ENCODE measurements around the gene VGF. TPM values are rescaled to one million over a fixed set of nuclear protein-coding genes. Genes with fewer than 3 reads are reported as not detected.

VGF gene
- total and polyA plus RNA-seq, 2 donors (not counting 3 experiments of a cell fraction or from before 2014, with no cell fraction given) = 0.03 TPM; not detected in 1

- DNase-seq (ENCODE audit: low read depth, low spot score) (no peak), FAIRE-seq (no peak)
- Histone ChIP-seq H3K36me3 (ENCODE audit: control insufficient read depth in 2 of 2, extremely low read depth in 1 of 2, insufficient read depth in 2 of 2, low read length in 2 of 2) (no peaks in the 10 kb centered on the region), H4K20me1 (replicated peaks; ENCODE audit: control insufficient read depth, extremely low read depth, insufficient read depth, low read length) (no peaks in the 10 kb centered on the region), H3K9ac (replicated peaks; ENCODE audit: extremely low read depth, insufficient read depth, low read length) (no peak overlapping the region), H3K4me1 (ENCODE audit: control insufficient read depth, extremely low read depth, insufficient read depth, low read length) (no peaks in the 10 kb centered on the region), H3K4me2 (ENCODE audit: insufficient read depth, low read length) (no peak overlapping the region), H3K9me1 (replicated peaks; ENCODE audit: control insufficient read depth, extremely low read depth, insufficient read depth, low read length) (no peaks in the 10 kb centered on the region), H3K27me3 (ENCODE audit: control insufficient read depth in 2 of 2, insufficient read depth in 2 of 2, low read length in 2 of 2) (peaks cover 0 to 2% of the 10 kb centered on the region in 2 experiments), H3K79me2 (ENCODE audit: control insufficient read depth, insufficient read depth, low read length) (no peaks in the 10 kb centered on the region), H3K27ac (ENCODE audit: insufficient read depth, low read depth, low read length) (no peak overlapping the region), H3K4me3 (replicated peaks in 1 of 3; ENCODE audit: insufficient read depth in 1 of 3, low read depth in 1 of 3, low read length in 3 of 3) (no peak overlapping the region), H3K9me3 (replicated peaks; ENCODE audit: control insufficient read depth, insufficient read depth, low read length) (no peaks in the 10 kb centered on the region), H2AFZ (ENCODE audit: low read depth, low read length) (no peak overlapping the region)
- POLR2A ChIA-PET = interaction anchor here (0.7 kb wide), 1 partner anchor 109 kb away, joined by 5 read pairs; no protein-coding TSS in a partner anchor
- dilution Hi-C loops (cut with MboI; ENCODE audit: extremely low pct_ligation_motif_present, low sequenced_read_pairs) = no loop called here
- intact Hi-C loops (cut with micrococcal nuclease) = no loop called here
- CTCF ChIA-PET = interaction anchor here (1.2 kb wide), 1 partner anchor 48 kb away, joined by 3 read pairs; no protein-coding TSS in a partner anchor
- TF ChIP-seq MYC (IDR thresholded peaks at IDR 0.05; ENCODE audit: low read depth, low read length) = no peak
- no TSS peak for BruUV-seq (replicated peaks)
These were observed 20.8 kb upstream of the VGF start for GRCh38 chr7:101186194-101186593.

GRCh38 chr7:101185258-101185839 is 20.0 kb upstream of the VGF start:
- Histone ChIP-seq H3K9ac (replicated peaks; ENCODE audit: extremely low read depth, insufficient read depth, low read length) (no peak overlapping the region), H3K4me2 (ENCODE audit: insufficient read depth, low read length) (no peak overlapping the region), H3K4me3 (replicated peaks in 1 of 3; ENCODE audit: insufficient read depth in 1 of 3, low read depth in 1 of 3, low read length in 3 of 3) (no peak overlapping the region), H3K9me3 (replicated peaks; ENCODE audit: control insufficient read depth, insufficient read depth, low read length) (no peaks in the 10 kb centered on the region), H3K36me3 (ENCODE audit: control insufficient read depth in 2 of 2, extremely low read depth in 1 of 2, insufficient read depth in 2 of 2, low read length in 2 of 2) (no peaks in the 10 kb centered on the region), H3K27ac (ENCODE audit: insufficient read depth, low read depth, low read length) (no peak overlapping the region), H3K79me2 (ENCODE audit: control insufficient read depth, insufficient read depth, low read length) (no peaks in the 10 kb centered on the region), H3K9me1 (replicated peaks; ENCODE audit: control insufficient read depth, extremely low read depth, insufficient read depth, low read length) (no peaks in the 10 kb centered on the region), H4K20me1 (replicated peaks; ENCODE audit: control insufficient read depth, extremely low read depth, insufficient read depth, low read length) (no peaks in the 10 kb centered on the region), H3K27me3 (ENCODE audit: control insufficient read depth in 2 of 2, insufficient read depth in 2 of 2, low read length in 2 of 2) (peaks cover 6 to 10% of the 10 kb centered on the region in 2 experiments), H2AFZ (ENCODE audit: low read depth, low read length) (no peak overlapping the region), H3K4me1 (ENCODE audit: control insufficient read depth, extremely low read depth, insufficient read depth, low read length) (no peaks in the 10 kb centered on the region)
- ChIA-PET CTCF (interaction anchor here (1.0 to 1.8 kb wide), 2 partner anchors 41 to 97 kb away, joined by 4 to 12 read pairs; no protein-coding TSS in a partner anchor), POLR2A (no interaction called here)
- TF ChIP-seq JUN (IDR thresholded peaks at IDR 0.05; ENCODE audit: borderline replicate concordance, insufficient read depth, insufficient read length, low read depth) (no peak), CTCF (IDR thresholded peaks at IDR 0.05; ENCODE audit: extremely low read depth in 1 of 2, insufficient read depth in 1 of 2, low read depth in 1 of 2, low read length in 2 of 2) (no peak), POLR2AphosphoS5 (IDR thresholded peaks at IDR 0.05; ENCODE audit: insufficient read depth, low read depth, low read length) (no peak), POLR2A (IDR thresholded peaks at IDR 0.05; ENCODE audit: low read depth, low read length) (no peak), FOS (IDR thresholded peaks at IDR 0.05; ENCODE audit: borderline replicate concordance, insufficient read depth, low read length) (no peak), EZH2 (IDR thresholded peaks at IDR 0.05; ENCODE audit: borderline replicate concordance, low read depth, low read length, severe bottlenecking) (no peak)
- dilution Hi-C loops (cut with MboI; ENCODE audit: extremely low pct_ligation_motif_present, low sequenced_read_pairs) = no loop called here
- no TSS peak for BruUV-seq (replicated peaks)
- DNase-seq (ENCODE audit: low read depth, low spot score) = no peak
- no peak for FAIRE-seq
- intact Hi-C loops (cut with micrococcal nuclease) = no loop called here

Data from endothelial cell of umbilical vein (primary cell).